Measurements from ENCODE around the gene LAG3.
A peak's percentile ranks its signal among the peaks of the same experiment; 100 is the strongest.

The LAG3 gene

DNA sequence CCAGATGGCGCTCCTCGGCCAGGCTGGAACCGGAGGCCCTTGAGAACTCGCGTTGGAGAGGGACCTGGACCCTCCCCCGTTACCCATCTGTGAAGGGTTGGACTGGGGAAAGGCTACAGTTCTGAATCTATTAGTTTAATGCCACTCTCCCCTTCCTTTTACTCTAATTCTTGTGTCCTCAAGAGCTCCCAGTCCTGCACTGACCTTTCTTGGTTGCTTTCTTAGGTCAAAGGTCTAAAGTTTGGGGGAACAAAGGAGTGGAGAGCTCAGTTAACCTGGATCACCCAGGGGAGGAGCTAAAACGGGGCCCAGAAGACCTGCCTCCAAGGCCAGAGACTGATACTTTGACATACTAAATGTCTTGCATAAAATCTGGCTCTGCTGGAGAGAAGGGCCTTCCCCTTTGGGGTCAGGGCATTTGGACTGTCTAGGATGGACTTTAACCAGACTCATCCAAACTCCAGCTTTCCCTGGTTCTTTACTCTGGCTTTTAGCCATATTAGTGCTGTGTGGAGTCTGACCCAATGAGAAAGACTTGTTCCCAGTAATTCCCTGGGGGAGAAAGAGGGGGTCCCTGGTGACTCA is 18.5 kb upstream of the LAG3 start:
- no peak for DNase-seq

DNA sequence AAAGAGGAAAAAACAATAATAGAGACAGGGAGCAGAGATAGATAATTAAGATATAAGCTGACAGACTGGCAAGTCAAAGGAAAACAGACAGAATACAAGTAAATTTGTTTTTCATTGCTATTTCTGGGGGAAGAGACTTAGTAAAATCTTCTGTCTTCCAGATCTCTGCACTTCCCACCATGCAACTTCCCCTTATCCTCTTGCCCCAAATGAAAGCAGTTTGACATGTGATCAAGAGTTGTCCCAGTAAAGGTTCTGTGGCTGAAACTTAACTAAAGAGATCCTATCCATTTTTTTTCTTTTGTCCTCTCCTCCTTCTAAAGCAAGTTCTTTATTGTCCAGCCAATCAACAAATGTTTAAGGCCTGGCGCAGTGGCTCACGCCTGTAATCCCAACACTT is 17.9 kb upstream of the LAG3 start:
- DNase-seq: no peak

- DNase-seq: no peak
Measured at GRCh38 chr12:6757028-6757690, 15.2 kb upstream of the LAG3 start.

DNA sequence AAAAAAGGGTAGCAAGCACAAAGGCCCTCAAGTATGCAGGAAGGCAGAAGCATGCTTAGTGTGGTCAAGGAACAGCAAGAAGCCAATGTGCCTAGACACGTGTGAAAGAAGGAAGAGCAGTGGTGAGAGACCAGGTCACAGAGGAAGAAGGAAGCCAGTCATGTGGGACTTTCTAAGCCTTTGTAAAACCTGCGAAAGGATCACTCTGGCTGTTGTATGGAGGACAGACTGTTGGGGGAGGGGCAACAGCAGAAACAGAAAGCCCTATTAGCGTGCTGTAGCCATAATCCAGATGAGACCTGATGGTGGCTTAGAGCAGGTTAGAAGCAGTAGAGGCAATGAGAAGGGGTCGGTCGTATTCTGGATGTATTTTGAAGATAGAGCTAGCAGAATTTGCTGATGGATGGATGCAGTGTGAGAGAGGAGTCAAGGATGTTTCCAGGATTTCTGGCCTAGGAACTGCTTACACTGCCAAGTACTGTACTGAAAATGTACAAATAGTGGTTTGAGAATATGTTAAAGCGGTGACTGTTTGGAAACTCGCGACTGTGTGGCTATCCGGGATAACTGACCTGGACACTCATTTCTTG is 13.7 kb upstream of the LAG3 start:
- DNase-seq: no peak

DNA sequence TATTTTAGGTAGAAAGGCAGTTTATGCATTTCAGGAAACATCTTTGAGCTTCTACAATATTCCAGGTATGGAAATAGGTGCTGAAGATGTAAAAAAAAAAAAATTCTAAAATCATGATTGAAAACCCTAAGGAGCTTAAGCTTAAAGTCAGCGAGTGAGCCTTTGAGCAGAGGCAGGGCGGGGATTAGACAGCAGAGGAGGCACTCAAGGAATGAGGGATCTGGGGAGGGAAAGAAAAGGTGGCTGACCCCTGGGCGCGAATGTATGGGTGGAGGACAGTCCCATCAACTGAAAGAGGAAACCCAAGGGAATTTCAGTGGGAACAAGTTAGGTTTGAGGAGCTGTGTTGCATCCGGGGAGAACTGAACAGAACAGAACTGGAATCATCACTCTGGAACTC is 12.6 kb upstream of the LAG3 start:
- DNase-seq: no peak

DNA sequence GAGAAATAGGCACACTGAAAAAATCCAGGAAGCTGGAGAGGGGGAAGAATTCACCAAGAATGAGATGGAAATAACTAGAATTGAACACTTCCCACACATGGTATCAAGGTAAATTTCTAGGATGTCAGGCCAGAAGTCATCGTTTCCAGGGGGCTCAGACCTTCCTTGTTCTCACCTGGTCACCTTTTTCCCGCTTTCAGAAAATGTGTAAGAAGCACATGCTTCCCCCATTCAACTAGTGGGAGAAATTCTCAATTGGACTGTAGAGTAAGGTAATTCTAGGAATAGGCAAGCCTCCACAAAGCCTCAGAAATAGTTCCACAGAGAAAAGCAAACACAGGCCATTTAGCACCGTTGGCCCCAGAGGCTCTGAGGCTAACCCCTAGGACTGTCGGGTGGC is 8.9 kb upstream of the LAG3 start:
- no peak for DNase-seq

- peak; percentile 83 for DNase-seq
Measured at GRCh38 chr12:6764011-6764828, 8.1 kb upstream of the LAG3 start.

DNA sequence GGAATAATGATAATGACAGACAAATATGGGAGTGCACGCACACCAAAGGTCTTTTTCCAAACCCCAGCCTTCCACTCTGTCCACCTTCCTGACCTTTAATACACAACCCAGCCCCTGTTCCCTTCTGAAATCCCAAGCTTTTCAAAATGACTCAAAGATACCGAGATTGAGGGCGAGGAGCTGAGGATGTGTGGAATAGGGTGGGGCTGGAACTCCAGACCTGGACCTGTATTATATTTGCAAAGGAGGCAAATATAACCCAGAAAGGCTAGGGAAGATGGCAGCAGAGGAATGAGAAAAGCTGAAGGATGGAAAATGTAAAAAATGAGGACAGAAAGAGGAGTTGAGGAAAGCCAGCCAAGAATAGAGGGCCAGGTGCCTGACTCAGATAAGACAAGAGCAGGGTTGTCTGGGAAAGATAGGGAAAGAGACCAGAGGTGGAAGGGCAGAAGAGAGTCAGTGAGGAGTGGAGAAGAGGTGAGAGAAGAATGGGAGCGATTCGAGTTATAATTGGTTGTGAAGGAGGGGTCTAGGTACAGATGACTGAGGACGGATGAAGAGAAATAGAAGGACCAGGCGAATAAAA is 7.2 kb upstream of the LAG3 start:
- no peak for DNase-seq

DNA sequence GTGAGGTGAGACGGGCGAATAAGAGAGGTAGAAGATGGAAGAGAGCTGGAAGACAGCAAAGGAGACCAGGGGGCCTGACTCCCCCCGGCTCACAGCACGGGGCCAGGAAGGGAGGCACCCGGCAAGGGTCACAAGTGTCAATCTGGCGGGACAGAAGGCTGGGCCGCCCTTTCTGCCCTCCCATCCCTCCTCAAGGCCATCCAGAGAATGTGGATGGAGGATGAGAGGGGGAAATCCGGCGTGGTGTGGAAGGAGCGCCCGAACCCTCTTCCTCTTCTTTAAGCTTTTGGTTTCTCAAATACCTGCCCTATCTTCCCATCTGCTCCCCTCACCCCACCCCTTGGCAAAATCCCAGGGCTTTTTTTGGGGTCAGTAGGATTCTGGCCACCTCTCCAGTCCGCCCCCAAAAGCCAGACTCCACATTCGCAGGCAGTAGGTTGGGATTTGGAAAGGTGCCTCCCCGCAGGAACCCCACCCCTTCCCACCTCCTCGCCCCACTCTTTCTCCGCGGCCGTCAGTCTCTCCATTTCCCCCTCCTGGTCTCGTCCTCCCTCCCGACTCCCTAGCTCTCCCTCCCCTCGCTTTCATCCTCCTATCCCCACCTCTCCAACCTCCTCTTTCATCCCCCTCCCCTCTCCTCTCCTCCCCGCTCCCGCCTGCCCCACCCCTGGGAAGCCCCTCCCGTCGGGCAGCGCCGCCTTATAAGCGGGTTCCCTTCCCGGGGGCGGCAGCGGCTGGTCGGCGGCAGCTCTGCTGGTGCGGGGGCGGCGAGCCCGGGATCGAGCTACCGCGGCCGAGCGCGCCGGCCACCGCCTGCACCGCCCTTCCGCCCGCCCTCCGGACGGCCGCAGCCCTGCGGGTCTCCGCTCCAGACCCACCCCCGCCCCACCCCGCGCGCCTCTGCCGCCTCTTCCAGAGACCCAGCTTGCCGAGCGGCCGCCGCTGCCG is 6.4 kb upstream of the LAG3 start, which contains the start of gene PTMS:
PTMS (plus strand) TSS at position 730 of the 948 bp plus-strand sequence. CDS start 343 bp downstream, outside the sequence.
- no peak for DNase-seq

- peak; percentile 50 for DNase-seq
Measured at GRCh38 chr12:6766651-6767349, 5.5 kb upstream of the LAG3 start.

DNA sequence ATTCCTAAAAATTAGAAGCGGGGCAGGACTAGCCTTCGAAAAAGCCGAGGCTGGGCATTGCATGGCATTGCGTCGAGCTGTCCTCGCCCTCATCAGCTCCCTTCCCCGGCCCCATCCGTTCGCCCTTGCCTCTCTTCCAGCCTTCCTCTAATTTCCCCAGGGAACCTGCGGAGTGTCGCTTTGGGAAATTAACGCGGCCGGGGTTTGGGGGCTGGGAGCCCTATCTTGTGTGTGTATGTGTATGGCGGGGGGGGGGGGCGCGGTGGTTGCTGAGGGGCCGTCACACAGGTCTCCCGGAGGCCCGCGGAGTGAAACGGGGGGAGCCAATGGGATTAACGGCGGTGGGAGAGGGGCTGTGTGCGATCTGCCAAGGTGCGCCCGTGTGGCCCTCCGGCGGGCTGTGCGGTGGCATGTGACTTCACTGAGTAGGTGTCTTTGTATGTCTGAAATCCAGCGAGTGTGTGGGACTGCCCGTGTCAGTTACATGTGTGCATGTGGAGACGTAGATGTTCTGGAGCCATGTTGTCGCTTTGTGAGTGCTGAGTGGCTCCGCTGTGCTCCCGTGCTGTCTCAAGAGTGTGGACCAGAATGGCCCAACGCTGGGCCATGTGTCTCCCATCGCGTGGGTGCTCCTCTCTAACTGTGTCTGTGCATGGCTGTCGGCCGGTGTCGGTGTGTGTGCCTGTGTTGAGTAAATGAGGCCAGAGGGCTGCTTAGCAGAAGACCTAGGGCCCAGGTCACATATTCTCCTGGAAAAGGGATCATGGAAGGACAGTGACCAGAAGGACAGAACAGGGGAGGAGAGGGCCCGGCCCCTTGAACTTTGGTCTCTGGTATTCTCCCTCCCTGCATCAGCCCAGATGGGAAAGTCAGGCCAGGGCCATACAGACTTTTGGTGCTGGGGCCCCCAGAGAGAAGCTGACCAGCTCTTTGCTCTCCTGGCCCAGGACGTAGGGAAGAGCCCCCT is 4.7 kb upstream of the LAG3 start:
- no peak for DNase-seq

- DNase-seq: no peak
Measured at GRCh38 chr12:6768437-6768914, 3.8 kb upstream of the LAG3 start.

GRCh38 chr12:6768990-6769389 is 3.3 kb upstream of the LAG3 start:
- DNase-seq: no peak

DNA sequence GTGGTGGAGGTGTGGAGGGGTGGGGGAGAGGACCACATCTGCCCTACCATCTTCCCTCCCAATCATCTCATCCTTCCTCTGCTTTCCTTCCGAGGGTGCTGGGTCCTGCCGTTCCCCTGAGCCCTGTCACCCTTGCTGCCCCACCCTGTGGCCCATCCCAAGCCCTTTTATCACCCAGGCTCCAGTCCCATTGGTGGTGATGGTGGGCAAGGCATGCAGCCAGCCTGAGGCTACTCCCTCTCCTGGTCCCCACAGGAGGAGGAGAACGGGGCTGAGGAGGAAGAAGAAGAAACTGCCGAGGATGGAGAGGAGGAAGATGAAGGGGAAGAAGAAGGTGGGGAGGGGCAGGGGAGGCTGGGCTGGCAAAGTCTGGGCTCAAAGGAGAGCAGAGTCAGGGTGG is 2.7 kb upstream of the LAG3 start:
- no peak for DNase-seq

DNA sequence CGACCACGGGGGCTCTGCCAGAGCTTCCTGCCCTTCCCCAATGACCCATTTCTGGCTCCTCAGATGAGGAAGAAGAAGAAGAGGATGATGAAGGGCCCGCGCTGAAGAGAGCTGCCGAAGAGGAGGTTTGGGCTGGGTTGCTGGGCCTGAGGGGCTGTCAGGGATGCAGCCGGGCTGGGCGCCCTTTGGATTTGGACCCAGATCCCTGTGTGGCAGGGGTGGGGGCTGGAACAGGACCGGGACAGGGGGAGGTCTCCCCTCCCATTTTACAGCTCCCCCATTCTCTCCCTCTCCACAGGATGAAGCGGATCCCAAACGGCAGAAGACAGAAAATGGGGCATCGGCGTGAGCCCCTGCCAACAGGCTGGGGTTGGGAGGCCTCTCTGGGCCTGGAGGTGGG is 2.2 kb upstream of the LAG3 start:
- DNase-seq: no peak

DNA sequence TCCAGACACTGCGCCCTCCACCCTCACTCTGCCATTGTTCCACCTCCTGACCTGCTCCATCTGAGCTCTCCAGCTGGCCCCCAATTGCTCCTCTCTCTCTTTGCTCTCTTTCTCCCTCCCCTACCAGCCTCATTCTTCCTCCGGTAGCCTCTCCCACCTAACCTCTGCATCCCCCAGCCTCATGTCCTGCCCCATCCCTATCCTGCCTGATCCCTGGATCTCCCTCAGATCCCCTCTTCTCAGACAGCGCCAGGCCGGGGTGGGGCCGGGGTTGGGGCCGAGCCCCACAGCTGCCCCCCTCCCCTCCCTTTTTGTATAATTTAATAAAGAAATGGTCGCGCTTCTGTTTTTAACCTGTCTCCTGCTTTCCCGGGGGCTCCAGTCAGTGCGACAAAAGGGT is 1.7 kb upstream of the LAG3 start:
- DNase-seq: no peak

DNA sequence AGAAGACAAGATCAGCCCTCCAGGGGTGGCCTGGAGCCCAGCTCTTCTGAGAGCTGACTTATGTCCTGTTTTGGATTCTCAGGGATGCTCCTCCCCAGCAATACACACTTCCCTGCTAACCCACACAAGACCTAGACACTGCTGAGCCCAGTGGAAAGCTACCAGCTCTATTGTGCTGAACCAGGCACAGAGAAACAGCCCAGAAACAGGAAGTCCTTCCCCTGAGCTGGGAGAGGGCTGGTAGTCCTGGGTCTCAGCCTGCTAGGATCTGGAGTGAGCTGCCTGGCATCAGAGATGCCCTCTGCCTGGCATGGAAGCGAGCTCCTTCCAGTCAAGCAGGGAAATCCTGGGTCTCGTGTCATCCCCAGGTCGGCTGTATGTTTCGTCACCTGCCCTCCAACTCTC is 1.2 kb upstream of the LAG3 start:
- DNase-seq: no peak

GRCh38 chr12:6771509-6772330 is 600 bp upstream of the LAG3 start:
- DNase-seq: no peak
